Mucosa of gallbladder (tissue), 1 donor: ENCODE measurements around the gene KRABD2.
"Not testable (repeated sequence)": the region's sequence is repeated elsewhere in the genome, so short reads cannot be mapped to it uniquely, and the experiment has no call there.

Experiments used
- DNase-seq: peaks from one replicate; pipeline ENCODE4 v3.0.0-alpha.2; 2020; ENCODE audit warnings: low spot score
- donor health status: DM: no; HTN: no; CAD: no.

Gene KRABD2

GRCh38 chr17:8376271-8377067 lies at the start of gene KRABD2:
Gene KRABD2 (minus strand): TSS chr17:8376704.
- peak; percentile 88 for DNase-seq

GRCh38 chr17:8421571-8421970 lies 45.1 kb upstream of the KRABD2 start:
- DNase-seq = peak; percentile 23

- DNase-seq = peak; percentile 94
Observed at GRCh38 chr17:8420041-8420934, 43.8 kb upstream of the KRABD2 start.

- DNase-seq = no peak
Observed at GRCh38 chr17:8419305-8419704, 42.8 kb upstream of the KRABD2 start.

GRCh38 chr17:8418471-8418870 lies 42.0 kb upstream of the KRABD2 start:
- DNase-seq = no peak

DNA sequence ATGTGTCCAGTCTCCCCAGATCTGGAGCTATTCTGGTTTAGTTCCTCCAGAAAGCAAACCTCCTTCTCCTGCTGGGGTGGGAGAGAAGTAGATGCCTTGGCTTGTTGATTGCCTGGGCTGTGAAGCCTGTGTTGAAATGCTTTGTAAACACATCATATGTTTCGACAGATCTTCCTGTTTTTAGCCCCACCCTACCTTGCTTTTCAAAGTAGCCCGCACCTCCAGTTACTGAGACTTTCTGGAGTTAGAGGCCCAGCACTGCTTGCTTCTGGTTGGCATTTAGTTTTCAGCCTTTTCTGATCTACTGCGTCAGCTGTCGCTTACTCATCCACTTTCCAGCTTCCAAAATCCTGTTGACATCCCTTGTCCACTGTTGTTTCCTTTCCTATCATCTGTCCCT lies 41.3 kb upstream of the KRABD2 start:
- no peak for DNase-seq

- no peak for DNase-seq
Observed at GRCh38 chr17:8413938-8414337, 37.4 kb upstream of the KRABD2 start.

- DNase-seq = no peak
Observed at GRCh38 chr17:8413328-8413727, 36.8 kb upstream of the KRABD2 start.

DNA sequence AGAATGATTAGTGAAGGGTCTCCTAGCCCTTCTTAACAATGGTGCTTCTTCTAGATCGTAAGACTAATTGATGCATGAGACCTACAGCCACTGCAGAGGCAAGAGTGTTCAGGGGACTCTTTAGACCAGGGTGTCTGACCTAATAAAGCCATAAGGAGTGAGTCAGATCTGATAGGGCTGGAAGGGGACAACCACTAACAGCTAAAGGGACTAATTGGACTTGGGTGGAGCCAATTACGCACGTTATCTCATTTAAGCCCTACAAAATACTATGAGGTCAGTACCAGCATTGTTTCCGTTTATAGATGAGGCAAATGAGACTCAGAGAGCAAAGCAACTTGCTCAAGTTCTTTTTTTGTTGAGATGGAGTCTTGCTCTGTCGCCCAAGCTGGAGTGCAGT lies 35.6 kb upstream of the KRABD2 start:
- DNase-seq = no peak

DNA sequence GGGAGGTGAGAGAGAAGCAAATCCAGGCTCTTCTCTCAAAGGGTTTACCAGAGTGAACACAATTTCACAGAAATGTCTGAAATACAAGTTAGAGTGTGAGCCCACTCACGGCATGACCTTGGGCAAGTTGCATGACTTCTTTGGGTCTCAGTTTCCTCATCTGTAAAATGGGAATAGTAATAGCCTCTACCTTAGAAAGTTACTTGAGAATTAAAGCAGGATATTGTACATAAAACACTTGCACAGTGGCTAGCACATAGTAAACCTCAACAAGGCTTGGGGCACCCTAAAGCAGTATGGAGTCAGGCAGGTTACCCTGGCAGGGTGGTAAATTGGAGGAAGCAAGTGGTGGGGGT lies 34.4 kb upstream of the KRABD2 start:
- no peak for DNase-seq

- peak; percentile 90 for DNase-seq
Observed at GRCh38 chr17:8409966-8410882, 33.7 kb upstream of the KRABD2 start.

- DNase-seq = peak; percentile 62
Observed at GRCh38 chr17:8408371-8408770, 31.9 kb upstream of the KRABD2 start.

DNA sequence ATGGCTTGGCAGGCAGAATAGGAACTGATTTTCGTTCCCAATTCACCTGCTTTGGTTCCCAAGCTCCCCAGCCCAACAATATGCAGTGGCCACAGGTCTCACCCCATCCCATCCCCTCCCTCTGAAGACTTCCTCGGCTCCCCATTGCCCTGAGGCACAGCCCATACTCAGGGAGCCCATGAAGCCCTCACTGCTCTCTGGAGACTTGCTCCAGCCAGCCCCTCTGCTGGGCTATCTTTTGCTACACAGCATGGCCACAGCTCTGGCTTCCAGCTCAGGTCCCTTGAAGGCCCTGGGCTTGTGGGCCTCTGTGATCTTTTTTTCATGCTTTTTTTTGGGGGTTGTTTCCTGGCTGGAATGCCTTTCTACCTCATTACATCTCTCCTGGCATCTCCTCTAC lies 29.7 kb upstream of the KRABD2 start:
- no peak for DNase-seq

GRCh38 chr17:8405499-8406016 lies 29.1 kb upstream of the KRABD2 start:
- no peak for DNase-seq

DNA sequence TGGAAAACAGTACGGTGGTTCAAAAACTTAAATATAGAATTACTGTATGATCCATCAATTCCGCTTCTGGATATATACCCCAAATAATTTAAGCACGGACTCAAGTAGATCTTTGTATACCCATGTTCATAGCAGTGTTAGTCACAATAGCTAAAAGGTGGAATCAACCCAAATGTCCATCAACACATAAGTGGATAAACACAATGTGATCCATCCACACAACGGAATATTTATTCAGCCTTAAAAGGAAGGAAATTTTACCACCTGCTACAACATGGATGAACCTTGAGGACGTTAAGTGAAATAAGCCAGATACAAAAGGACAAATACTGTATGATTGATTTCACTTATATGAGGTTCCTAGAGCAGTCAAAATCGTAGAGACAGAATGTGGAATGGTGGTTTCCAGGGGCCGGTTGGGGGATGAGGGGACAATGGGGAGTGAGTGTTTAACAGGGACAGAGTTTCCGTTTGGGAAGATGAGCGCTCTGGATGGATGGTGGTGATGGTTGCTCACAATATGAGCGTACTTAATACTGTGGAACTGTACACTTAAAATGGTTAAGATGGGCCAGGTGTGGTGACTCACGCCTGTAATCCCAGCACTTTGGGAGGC lies 26.5 kb upstream of the KRABD2 start:
- no peak for DNase-seq

GRCh38 chr17:8401107-8401506 lies 24.6 kb upstream of the KRABD2 start:
- no peak for DNase-seq

DNA sequence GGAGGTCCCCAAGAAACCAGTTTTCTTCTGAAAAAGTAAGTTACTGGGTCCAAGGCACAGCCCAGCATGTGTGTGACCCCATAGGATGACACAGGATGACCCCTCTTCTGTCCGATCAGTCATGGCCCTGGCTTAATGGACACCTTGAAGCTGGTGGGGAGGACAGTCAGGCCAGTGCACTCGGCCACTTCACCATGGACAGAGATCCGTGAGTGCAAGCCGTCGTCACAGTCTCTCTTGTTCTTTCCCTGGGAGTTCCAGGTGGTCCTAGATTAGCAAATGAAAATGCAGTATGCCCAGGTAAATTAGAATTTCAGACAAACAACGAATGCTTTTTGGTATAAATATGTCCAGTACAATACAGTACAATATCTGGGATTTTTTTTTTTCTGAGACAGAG lies 22.5 kb upstream of the KRABD2 start:
- DNase-seq = no peak

- DNase-seq = no peak
Observed at GRCh38 chr17:8397636-8398035, 21.1 kb upstream of the KRABD2 start, which contains the start of gene RNF222. Gene RNF222 (minus strand): TSS chr17:8397827. CDS start chr17:8393461, 4,366 bp downstream.

DNA sequence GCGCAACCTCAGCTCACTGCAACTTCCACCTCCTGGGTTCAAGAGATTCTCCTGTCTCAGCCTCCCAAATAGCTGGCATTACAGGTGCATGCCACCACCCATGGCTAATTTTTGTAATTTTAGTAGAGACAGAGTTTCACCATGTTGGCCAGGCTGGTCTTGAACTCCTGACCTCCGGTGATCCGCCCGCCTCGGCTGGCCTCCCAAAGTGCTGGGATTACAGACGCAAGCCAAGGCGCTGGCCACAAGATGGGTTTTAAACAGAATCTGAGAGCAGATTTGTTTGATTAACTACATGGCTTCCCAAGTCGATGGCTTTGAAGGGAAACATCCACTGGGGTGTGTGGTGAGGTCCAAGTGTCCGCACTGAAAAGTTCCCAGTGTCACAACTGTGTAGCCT lies 18.0 kb upstream of the KRABD2 start:
- DNase-seq = not testable (repeated sequence)

DNA sequence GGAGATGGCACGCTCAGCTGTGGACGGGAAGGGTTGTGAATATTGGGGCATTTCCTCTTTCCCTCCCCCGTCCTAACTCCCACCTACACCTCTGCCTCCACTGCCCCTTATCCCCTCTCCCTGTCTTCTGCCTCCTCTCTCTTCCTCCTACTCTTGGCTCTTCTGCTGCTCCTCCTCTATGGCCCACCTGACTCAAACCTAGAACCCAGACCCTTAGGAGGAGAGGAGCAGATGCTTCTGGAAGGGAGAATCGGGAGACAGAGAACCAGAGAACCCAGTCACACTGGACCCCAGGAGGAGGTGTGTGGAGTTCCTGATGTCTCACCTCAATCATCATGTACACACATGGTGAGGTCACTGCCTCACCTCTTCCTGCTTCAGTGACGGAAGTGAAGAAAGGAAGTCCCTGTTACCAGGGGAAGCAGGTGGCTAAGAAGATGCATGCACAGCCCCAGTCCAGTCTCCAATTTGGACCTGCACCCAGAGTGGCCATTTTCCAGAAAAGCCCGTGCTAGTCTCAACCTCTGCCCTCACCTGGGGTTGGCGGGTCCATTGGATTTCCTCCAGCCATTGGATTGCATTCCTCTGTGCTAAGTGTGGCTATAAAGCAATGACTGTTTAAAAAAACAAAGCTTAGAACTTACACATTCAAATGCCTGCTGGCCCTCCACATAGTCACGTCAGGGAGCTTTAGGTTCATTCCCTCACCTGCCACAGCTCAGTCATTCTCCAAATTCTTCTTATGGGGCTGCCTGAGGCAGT lies 17.1 kb upstream of the KRABD2 start:
- DNase-seq = no peak
